ENCODE data around the gene CEP72. TPM values are rescaled to one million over a fixed set of nuclear protein-coding genes. Genes with fewer than 3 reads are reported as not detected.

The CEP72 gene
- total RNA-seq, 2 experiments from 2014 or later, result 24.1 to 24.2 TPM

DNA sequence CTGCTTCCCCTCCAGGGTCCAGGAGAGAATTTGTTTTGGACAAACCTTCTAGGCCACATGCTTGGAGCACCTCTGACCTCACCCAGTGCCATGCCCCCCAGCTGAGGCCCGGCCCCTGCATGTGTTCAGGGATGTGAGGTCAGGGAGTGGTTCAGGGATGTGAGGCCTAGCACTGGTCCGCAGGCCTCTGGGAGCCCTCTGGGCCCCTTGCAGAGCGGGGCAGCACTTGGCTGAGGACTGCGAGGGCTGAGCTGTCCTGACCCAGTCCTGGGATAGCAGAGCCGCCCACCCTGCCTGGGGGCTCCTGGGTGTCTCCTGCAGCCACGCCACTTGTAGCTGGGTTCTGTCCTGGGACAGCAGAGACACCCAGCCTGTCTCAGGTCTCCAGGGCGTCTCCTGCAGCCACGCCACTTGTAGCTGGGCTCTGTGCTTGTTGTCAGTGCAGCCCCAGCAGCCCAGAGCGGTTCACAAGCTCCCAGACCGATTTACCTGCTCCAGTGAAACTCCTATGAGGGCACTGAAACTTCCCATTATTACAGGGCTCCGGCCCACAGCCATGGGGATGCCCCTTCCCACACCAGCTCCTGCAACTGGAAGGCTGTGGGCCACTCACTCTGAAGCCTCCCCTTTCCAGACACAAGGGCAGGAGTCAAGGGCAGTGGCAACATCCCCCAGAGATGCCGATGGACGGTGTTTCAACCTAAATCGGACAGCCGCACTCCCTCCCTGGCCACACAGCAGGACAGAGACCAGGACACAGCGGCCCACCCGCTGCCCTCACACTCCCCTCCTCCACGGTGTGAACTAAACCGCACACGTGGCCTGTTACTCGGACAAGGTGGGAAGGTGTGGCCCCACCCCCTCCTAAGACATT is 5.4 kb upstream of the CEP72 start:
- POLR2A ChIA-PET, result no interaction called here
- no peak for DNase-seq
- CTCF ChIA-PET, result no interaction called here
- H3K27ac Mint-ChIP-seq, result no peak overlapping the region
- H3K9me3 Mint-ChIP-seq, result no peaks in the 10 kb centered on the region
- H3K4me3 Mint-ChIP-seq, result no peak overlapping the region
- no peaks in the 10 kb centered on the region for H3K27me3 Mint-ChIP-seq
- peaks cover 13% of the 10 kb centered on the region for H3K4me1 Mint-ChIP-seq
- no peaks in the 10 kb centered on the region for H3K36me3 Mint-ChIP-seq (ENCODE audit: low read depth)

- no peak overlapping the region for H3K4me3 Mint-ChIP-seq
- POLR2A ChIA-PET, result no interaction called here
- H3K27ac Mint-ChIP-seq, result no peak overlapping the region
- H3K36me3 Mint-ChIP-seq (ENCODE audit: low read depth), result peaks cover 2% of the 10 kb centered on the region
- peaks cover 16% of the 10 kb centered on the region for H3K4me1 Mint-ChIP-seq
- CTCF ChIA-PET, result no interaction called here
- no peaks in the 10 kb centered on the region for H3K9me3 Mint-ChIP-seq
- no peaks in the 10 kb centered on the region for H3K27me3 Mint-ChIP-seq
- DNase-seq, result no peak
Observed at GRCh38 chr5:607541-608428, 4.4 kb upstream of the CEP72 start.

DNA sequence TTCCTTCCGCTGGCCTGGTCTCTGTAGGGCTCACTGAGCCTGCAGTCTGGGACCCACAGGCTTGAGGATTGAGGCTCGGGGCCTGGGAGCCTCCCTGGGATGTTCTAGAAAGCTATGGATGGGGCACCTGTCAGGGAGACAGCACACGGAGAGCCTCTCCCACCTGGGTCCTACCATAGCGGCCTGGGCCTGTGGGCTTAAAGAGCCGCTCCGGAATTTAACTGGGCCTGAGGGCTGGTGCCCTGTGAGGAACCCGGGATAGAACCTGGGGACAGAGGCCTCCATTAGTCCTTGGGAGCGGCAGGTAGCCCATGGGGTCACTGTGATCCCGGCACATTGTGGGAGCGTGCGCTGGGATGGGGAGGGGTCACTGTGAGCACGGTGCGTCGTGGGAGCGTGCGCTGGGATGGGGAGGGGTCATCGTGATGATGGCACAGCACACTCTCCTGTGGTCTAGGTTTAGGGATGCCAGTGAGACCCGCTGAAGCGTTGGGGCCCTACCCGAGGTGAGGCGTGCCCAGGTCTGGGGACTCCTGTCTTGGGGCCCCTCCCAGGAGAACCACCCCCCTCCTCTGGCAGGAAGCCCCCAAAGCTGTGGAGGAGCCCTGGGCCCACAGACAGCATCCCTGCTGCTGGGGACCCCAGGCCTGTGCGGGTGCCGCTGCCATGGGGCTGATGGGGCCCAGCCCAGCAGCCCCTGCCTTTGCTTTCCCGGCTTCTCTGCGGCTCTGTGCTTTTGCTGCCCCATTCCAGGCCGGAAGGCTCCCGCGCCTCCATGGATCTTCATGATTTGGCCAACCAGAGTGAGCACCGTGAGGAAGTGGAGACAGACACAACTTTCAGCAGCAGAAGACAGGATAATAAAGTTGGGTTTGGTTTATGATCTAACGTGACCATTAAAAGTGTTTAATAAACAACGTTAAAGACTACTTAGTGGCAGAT is 3.4 kb upstream of the CEP72 start:
- POLR2A ChIA-PET, result no interaction called here
- H3K9me3 Mint-ChIP-seq, result peaks cover 3% of the 10 kb centered on the region
- no peak for DNase-seq
- no peak overlapping the region for H3K4me3 Mint-ChIP-seq
- H3K27me3 Mint-ChIP-seq, result no peaks in the 10 kb centered on the region
- H3K4me1 Mint-ChIP-seq, result peaks cover 24% of the 10 kb centered on the region
- CTCF ChIA-PET, result no interaction called here
- peaks cover 6% of the 10 kb centered on the region for H3K36me3 Mint-ChIP-seq (ENCODE audit: low read depth)
- H3K27ac Mint-ChIP-seq, result no peak overlapping the region

GRCh38 chr5:609506-609905 is 2.6 kb upstream of the CEP72 start:
- Mint-ChIP-seq H3K27ac (no peak overlapping the region), H3K27me3 (no peaks in the 10 kb centered on the region), H3K4me1 (peaks cover 32% of the 10 kb centered on the region), H3K36me3 (ENCODE audit: low read depth) (peaks cover 12% of the 10 kb centered on the region), H3K9me3 (peaks cover 3% of the 10 kb centered on the region), H3K4me3 (no peak overlapping the region)
- CTCF ChIA-PET, result no interaction called here
- POLR2A ChIA-PET, result no interaction called here
- DNase-seq, result no peak

DNA sequence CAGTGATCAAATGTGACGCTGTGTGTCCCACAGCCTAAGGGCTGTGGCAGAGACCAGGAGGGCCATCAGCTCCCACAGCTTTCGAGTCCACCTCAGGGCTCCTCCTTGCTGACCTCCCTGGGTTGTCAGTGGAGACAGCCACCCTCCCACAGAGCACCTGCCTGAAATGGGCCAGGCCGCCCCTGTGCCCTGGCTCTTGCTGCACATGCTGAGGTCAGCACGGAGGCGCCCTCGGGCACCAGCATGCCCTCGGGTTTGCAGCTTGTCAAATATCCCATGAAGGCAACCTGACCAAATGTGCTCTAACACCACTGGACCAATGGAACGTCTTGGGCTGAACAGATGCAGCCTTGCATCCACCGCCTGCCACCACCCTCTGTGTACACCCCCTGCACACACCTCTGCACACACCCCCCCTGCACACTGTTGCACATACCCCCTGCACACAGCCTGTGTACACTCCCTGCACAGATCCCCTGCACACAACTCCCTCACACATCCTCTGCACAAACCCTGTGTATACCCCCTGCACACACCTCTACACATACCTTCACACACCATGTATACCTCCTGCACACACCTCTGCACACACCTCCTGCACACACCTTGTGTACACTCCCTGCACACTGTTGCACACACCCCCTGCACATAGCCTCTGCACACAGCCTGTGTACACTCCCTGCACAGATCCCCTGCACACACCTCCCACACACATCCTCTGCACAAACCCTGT is 2.0 kb upstream of the CEP72 start:
- no peak overlapping the region for H3K4me3 Mint-ChIP-seq
- DNase-seq, result no peak
- H3K27me3 Mint-ChIP-seq, result no peaks in the 10 kb centered on the region
- H3K9me3 Mint-ChIP-seq, result peaks cover 3% of the 10 kb centered on the region
- H3K27ac Mint-ChIP-seq, result no peak overlapping the region
- H3K4me1 Mint-ChIP-seq, result peaks cover 35% of the 10 kb centered on the region
- CTCF ChIA-PET, result no interaction called here
- POLR2A ChIA-PET, result no interaction called here
- H3K36me3 Mint-ChIP-seq (ENCODE audit: low read depth), result peaks cover 17% of the 10 kb centered on the region

DNA sequence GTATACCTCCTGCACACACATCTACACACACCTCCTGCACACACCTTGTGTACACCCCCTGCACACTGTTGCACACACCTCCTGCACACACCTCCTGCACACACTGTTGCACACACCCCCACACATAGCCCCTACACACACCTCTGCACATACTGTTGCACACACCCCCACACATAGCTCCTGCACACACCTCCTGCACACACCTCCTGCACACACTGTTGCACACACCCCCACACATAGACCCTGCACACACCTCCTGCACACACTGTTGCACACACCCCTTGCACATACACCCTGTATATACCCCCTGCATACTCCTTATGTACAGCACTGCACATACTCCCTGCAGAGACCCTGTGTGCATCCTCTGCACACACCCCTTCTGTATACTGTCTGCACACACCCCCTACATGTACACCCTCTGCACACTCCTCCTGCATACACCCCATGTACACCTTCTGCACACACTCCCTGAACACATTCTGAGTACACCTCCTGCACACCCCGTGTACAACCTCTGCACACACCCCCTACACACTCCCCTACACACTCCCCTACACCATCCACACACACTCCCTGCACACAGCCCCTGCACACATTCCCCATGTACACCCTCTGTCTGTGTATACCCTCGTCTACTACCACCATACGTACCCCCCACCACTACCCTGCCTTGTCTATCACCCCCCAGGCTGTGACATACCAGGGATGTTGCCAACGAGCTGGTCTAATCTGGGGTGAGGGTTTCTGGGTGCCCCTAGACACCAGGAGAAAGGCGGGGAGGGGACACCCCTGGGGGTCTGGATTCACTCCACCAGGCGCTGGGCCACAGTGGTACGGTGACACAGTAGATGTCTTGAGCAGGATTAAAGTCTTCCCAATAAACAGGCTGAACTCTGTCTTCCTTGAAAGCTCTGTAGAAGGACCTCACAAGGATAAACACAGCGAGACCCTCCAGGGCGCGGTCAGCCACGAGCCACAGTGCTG is 1.1 kb upstream of the CEP72 start:
- ChIA-PET POLR2A (interaction anchor here (1.5 kb wide), 1 partner anchor 16 kb away, joined by 4 read pairs; no protein-coding TSS in a partner anchor), CTCF (no interaction called here)
- H3K27ac Mint-ChIP-seq, result no peak overlapping the region

GRCh38 chr5:612498-613424 is 621 bp downstream of the CEP72 start:
- H3K4me3 Mint-ChIP-seq, result peak overlapping the region; percentile 92
- peaks cover 33% of the 10 kb centered on the region for H3K36me3 Mint-ChIP-seq (ENCODE audit: low read depth)
- ChIA-PET POLR2A (interaction anchor here (0.9 to 2.2 kb wide), 6 partner anchors 10 to 342 kb away, joined by 3 to 8 read pairs (median 4); partner anchors contain the start of gene PDCD6), CTCF (interaction anchor here (0.6 to 1.2 kb wide), 2 partner anchors 166 to 307 kb away, joined by 3 to 4 read pairs; no protein-coding TSS in a partner anchor)
- H3K4me1 Mint-ChIP-seq, result peaks cover 46% of the 10 kb centered on the region
- peak overlapping the region; percentile 78 for H3K27ac Mint-ChIP-seq
- DNase-seq, result no peak
- peaks cover 7% of the 10 kb centered on the region for H3K9me3 Mint-ChIP-seq
- H3K27me3 Mint-ChIP-seq, result no peaks in the 10 kb centered on the region

More for the DNA sequence above, 1.1 kb upstream of the CEP72 start:
- Mint-ChIP-seq H3K36me3 (ENCODE audit: low read depth) (peaks cover 25% of the 10 kb centered on the region), H3K9me3 (peaks cover 7% of the 10 kb centered on the region), H3K27me3 (no peaks in the 10 kb centered on the region), H3K4me3 (peak overlapping the region; percentile 78), H3K4me1 (peaks cover 44% of the 10 kb centered on the region)
- DNase-seq, result no peak

- Mint-ChIP-seq H3K27ac (peak overlapping the region; percentile 17), H3K9me3 (peaks cover 7% of the 10 kb centered on the region), H3K4me1 (peaks cover 38% of the 10 kb centered on the region), H3K27me3 (no peaks in the 10 kb centered on the region), H3K4me3 (no peak overlapping the region), H3K36me3 (ENCODE audit: low read depth) (peaks cover 51% of the 10 kb centered on the region)
- POLR2A ChIA-PET, result no interaction called here
- no peak for DNase-seq
- CTCF ChIA-PET, result no interaction called here
Observed at GRCh38 chr5:616484-617039, 4.4 kb downstream of the CEP72 start.

DNA sequence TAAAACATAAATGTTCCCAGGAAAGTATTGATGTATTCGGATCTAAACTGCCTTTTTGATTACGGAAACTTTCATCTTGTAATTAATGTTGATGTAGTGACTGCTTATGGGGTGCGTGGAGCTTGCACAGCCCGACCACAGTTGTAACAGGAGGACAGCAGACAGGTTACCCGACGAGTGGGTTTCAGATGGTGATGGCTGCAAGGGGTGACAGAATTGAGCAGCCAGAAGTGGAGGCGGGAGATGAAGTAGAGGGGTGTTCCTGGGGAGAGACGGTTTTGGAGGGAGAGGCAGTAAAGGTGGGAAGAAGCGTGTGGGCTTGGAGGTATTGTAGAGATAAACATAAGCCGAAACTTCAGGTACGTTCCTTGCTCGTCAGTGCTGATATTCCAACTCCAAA is 5.8 kb downstream of the CEP72 start:
- Mint-ChIP-seq H3K27me3 (no peaks in the 10 kb centered on the region), H3K27ac (no peak overlapping the region), H3K4me1 (peaks cover 35% of the 10 kb centered on the region), H3K36me3 (ENCODE audit: low read depth) (peaks cover 53% of the 10 kb centered on the region), H3K4me3 (no peak overlapping the region), H3K9me3 (peaks cover 6% of the 10 kb centered on the region)
- CTCF ChIA-PET, result no interaction called here
- POLR2A ChIA-PET, result no interaction called here
- DNase-seq, result no peak

GRCh38 chr5:618450-618849 is 6.3 kb downstream of the CEP72 start:
- peaks cover 30% of the 10 kb centered on the region for H3K4me1 Mint-ChIP-seq

More at GRCh38 chr5:618450-618849, 6.3 kb downstream of the CEP72 start:
- POLR2A ChIA-PET, result no interaction called here
- H3K36me3 Mint-ChIP-seq (ENCODE audit: low read depth), result peaks cover 52% of the 10 kb centered on the region
- CTCF ChIA-PET, result no interaction called here
- H3K9me3 Mint-ChIP-seq, result peaks cover 4% of the 10 kb centered on the region
- H3K27ac Mint-ChIP-seq, result no peak overlapping the region
- H3K27me3 Mint-ChIP-seq, result no peaks in the 10 kb centered on the region
- no peak overlapping the region for H3K4me3 Mint-ChIP-seq
- no peak for DNase-seq
